HCT116 (cell line): ENCODE data around the gene SSX2IP.

Experiments
- CEBPB ChIP-seq: IDR thresholded peaks from 2 replicates; pipeline ENCODE4 v1.6.1; 2012; ENCODE audit warnings: low read depth
- CTCF ChIP-seq, 3 experiments: fragments of 200-600 bp in 1 of 3; sonication (generic) in 1 of 3; IDR thresholded peaks in 2 of 3; conservative IDR thresholded peaks in 1 of 3; 2 replicates each; pipeline ENCODE4 v1.5.1; 2012 to 2017; ENCODE audit warnings: low read depth in 2 of 3, low read length in 2 of 3, antibody characterized with exemption in 1 of 3, borderline replicate concordance in 1 of 3, control low read depth in 1 of 3, mild to moderate bottlenecking in 1 of 3, mixed read lengths in 1 of 3, mixed run types in 1 of 3, moderate library complexity in 1 of 3; ENCODE audit not compliant: insufficient read depth in 1 of 3
- EZH2phosphoT487 ChIP-seq: fragments of 200-600 bp; IDR thresholded peaks from 2 replicates; pipeline ENCODE4 v1.6.1; 2018; ENCODE audit warnings: antibody characterized with exemption, borderline replicate concordance
- MAX ChIP-seq: IDR thresholded peaks from 2 replicates; pipeline ENCODE4 v1.6.1; 2012
- POLR2A ChIP-seq: IDR thresholded peaks from 2 replicates; pipeline ENCODE4 v1.7.0; 2011; ENCODE audit warnings: borderline replicate concordance; ENCODE audit not compliant: insufficient read depth, insufficient read length; ENCODE audit errors: extremely low read depth
- POLR2AphosphoS5 ChIP-seq: IDR thresholded peaks from 2 replicates; pipeline ENCODE4 v1.6.1; 2011; ENCODE audit warnings: mild to moderate bottlenecking, low read depth, low read length, moderate library complexity
- RAD21 ChIP-seq: IDR thresholded peaks from 2 replicates; pipeline ENCODE4 v1.6.1; 2012; ENCODE audit warnings: low read depth, mild to moderate bottlenecking
- REST ChIP-seq: IDR thresholded peaks from 2 replicates; pipeline ENCODE4 v1.6.1; 2012; ENCODE audit warnings: low read depth
- SIN3A ChIP-seq: IDR thresholded peaks from 2 replicates; pipeline ENCODE4 v1.6.1; 2012; ENCODE audit warnings: low read depth
- TCF7L2 ChIP-seq: IDR thresholded peaks from 2 replicates; pipeline ENCODE4 v1.7.0; 2011; ENCODE audit warnings: borderline replicate concordance, inconsistent platforms; ENCODE audit not compliant: insufficient read depth, insufficient read length; ENCODE audit errors: extremely low read depth
- ZNF274 ChIP-seq: fragments of 200-500 bp; sonication (Bioruptor generic); IDR thresholded peaks from 2 replicates; pipeline ENCODE4 v1.6.1; 2014; ENCODE audit warnings: mild to moderate bottlenecking, low read depth, low read length, inconsistent platforms

GRCh38 chr1:84688463-84689061, 1.7 kb downstream of the SSX2IP start:
- TF ChIP-seq CEBPB (no peak), POLR2A (no peak), REST (no peak), POLR2AphosphoS5 (no peak), ZNF274 (no peak), EZH2phosphoT487 (no peak), SIN3A (no peak), CTCF (IDR thresholded peaks at IDR 0.05 in 2 of 3, conservative IDR thresholded peaks at IDR 0.05 in 1 of 3; ENCODE audit: borderline replicate concordance in 1 of 3, insufficient read depth in 1 of 3, low read depth in 2 of 3, low read length in 2 of 3) (no peak), MAX (no peak), RAD21 (no peak), TCF7L2 (no peak)
